Nephron progenitor cell (in vitro differentiated cells): ENCODE measurements around the gene MYDGF.

Experiments used
- DNase-seq: peaks from one replicate; pipeline ENCODE4 v3.0.0; 2021
- H3K27ac Mint-ChIP-seq: 2 replicates; pipeline ENCODE4 v1.8.0; 2021; ENCODE audit warnings: mild to moderate bottlenecking, moderate library complexity, mixed read lengths
- H3K27me3 Mint-ChIP-seq: 2 replicates; pipeline ENCODE4 v1.8.0; 2021; ENCODE audit warnings: mild to moderate bottlenecking, low read depth, mixed read lengths; ENCODE audit not compliant: poor library complexity
- H3K36me3 Mint-ChIP-seq: 2 replicates; pipeline ENCODE4 v1.8.0; 2021; ENCODE audit warnings: low read depth, mixed read lengths
- H3K4me1 Mint-ChIP-seq: 2 replicates; pipeline ENCODE4 v1.8.0; 2021; ENCODE audit warnings: mixed read lengths
- H3K4me3 Mint-ChIP-seq: 2 replicates; pipeline ENCODE4 v1.8.0; 2021; ENCODE audit warnings: mild to moderate bottlenecking, moderate library complexity, mixed read lengths
- H3K9me3 Mint-ChIP-seq: 2 replicates; pipeline ENCODE4 v1.8.0; 2021; ENCODE audit warnings: mild to moderate bottlenecking, moderate library complexity, mixed read lengths
- TF ChIP-seq, protein P1 (sequence below): fragments of 200-600 bp; sonication (generic); IDR thresholded peaks from 2 replicates; pipeline ENCODE4 v1.5.0; 2021; ENCODE audit warnings: antibody characterized with exemption

MYDGF gene

DNA sequence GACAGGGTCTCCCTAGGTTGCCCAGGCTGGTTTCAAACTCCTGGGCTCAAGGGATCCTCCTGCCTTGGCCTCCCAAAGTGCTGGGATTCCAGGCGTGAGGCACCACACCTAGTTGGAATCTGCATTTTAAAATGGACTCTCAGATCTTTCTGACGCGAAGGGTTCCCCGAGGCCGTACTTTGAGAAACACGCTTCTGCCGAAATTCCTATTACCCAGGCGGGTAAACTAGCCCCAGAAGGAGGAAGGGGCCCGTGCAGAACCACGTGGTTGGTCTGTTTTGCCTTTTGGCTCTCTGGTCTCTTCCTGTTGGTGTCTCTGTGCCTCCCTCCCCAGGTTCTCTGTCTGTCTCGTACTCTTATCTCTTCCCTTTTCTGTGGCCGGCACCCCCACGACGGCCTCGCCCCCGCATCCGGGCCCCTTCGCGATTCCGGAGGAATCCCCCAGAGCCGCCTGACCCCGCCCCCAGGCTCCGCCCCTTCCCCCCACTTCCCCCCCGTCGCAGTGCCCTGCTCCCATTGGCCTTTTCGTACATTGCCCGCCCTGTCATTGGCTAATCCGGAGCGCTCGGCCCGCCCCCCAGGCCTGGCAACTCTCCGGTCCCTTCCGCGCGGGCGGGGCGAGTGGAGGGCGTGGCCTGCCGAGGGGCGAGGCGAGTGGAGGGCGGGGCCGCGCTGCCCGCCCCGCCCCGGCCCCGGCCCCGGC is 31.2 kb downstream of the MYDGF start, which contains the start of gene TNFAIP8L1:
Gene TNFAIP8L1, plus strand, starts transcription at position 689 of the 703 bp plus-strand sequence. CDS start 12,354 bp downstream, outside the sequence.
- TF ChIP-seq, protein P1, sequence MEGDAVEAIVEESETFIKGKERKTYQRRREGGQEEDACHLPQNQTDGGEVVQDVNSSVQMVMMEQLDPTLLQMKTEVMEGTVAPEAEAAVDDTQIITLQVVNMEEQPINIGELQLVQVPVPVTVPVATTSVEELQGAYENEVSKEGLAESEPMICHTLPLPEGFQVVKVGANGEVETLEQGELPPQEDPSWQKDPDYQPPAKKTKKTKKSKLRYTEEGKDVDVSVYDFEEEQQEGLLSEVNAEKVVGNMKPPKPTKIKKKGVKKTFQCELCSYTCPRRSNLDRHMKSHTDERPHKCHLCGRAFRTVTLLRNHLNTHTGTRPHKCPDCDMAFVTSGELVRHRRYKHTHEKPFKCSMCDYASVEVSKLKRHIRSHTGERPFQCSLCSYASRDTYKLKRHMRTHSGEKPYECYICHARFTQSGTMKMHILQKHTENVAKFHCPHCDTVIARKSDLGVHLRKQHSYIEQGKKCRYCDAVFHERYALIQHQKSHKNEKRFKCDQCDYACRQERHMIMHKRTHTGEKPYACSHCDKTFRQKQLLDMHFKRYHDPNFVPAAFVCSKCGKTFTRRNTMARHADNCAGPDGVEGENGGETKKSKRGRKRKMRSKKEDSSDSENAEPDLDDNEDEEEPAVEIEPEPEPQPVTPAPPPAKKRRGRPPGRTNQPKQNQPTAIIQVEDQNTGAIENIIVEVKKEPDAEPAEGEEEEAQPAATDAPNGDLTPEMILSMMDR, result no peak
- Mint-ChIP-seq H3K4me3 (peak within 1 kb of the TSS; percentile 92), H3K36me3 (no peaks in the 10 kb centered on the region), H3K27me3 (peaks cover 17% of the 10 kb centered on the region), H3K27ac (peak within 1 kb of the TSS; percentile 72), H3K4me1 (peaks cover 14% of the 10 kb centered on the region), H3K9me3 (no peaks in the 10 kb centered on the region)
- DNase-seq, result peak; percentile 100

DNA sequence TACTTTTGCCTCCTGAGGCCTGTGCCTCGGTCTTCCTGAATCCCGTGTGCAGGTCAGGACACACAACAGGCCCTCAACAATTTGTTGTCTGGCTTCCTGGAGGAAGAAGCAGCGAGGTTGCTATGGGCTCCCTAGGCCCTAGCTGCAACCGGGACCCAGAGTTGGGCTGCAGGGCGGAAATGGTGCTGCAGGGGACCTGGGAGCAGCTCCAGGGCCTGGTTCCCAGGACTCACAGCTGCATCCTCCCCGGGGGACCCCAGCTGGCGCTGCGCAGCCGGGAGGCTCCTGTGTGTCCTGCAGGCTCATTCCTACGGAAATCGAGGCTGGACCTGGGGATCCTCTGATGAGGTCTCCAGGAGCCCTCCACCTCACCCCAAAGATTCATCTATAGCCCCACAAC is 31.8 kb downstream of the MYDGF start:
- H3K4me1 Mint-ChIP-seq, result peaks cover 17% of the 10 kb centered on the region
- peaks cover 17% of the 10 kb centered on the region for H3K27me3 Mint-ChIP-seq
- TF ChIP-seq, protein P1, result no peak
- no peaks in the 10 kb centered on the region for H3K36me3 Mint-ChIP-seq
- H3K4me3 Mint-ChIP-seq, result no peak overlapping the region
- DNase-seq, result no peak
- no peaks in the 10 kb centered on the region for H3K9me3 Mint-ChIP-seq
- H3K27ac Mint-ChIP-seq, result no peak overlapping the region

DNA sequence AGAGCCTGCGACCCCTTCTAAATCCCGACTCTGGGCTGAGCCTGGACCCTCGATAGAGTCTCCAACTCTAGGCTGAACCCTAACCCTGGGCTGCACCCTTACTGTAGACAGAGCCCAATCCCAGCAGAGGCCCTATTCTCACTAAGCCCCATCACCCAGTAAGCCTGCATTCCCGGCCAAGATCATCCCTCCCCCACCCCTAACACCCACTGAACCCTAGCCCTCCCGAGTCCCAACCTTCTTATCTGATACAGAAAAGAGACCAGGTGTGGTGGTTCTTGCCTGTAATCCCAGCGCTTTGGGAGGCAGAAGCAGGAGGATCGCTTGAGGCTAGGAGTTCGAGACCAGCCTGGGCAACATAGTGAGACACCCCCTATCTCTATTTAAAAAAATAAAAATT is 33.4 kb downstream of the MYDGF start:
- Mint-ChIP-seq H3K36me3 (no peaks in the 10 kb centered on the region), H3K27me3 (peaks cover 14% of the 10 kb centered on the region), H3K4me3 (no peak overlapping the region), H3K9me3 (no peaks in the 10 kb centered on the region), H3K27ac (no peak overlapping the region), H3K4me1 (peaks cover 26% of the 10 kb centered on the region)
- TF ChIP-seq, protein P1, result no peak
- DNase-seq, result no peak

DNA sequence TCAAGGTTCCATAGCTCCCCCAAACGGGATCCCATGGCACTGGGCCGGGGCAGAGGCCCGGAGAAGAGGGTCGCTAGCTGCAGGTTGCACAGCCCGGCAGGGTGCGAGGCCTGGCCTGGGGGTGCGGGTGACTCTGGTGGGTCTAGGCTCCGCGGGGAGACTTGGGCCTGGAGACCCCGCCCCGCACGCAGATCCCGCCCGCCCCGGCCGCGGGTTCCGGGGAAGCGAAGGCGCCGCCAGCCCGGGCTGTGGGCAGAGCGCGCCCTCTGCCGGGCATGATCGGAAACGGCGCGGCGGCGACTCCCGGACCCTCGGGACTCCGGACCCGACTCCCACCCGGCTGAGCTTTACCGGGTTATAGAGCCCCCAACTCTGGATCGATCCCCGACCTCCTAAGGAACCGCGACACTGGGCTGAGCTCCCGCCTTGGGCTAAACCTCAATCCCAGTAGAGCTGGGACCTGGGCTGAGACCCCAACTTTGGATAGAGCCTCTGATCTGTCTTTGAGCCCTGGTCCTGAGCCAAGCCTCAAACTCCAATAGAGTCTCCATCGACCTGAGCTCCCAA is 33.9 kb downstream of the MYDGF start:
- DNase-seq, result peak; percentile 93
- Mint-ChIP-seq H3K36me3 (no peaks in the 10 kb centered on the region), H3K4me3 (peak overlapping the region; percentile 69), H3K9me3 (no peaks in the 10 kb centered on the region), H3K4me1 (peaks cover 27% of the 10 kb centered on the region), H3K27ac (no peak overlapping the region), H3K27me3 (peaks cover 14% of the 10 kb centered on the region)
- TF ChIP-seq, protein P1, result peak; percentile 91

DNA sequence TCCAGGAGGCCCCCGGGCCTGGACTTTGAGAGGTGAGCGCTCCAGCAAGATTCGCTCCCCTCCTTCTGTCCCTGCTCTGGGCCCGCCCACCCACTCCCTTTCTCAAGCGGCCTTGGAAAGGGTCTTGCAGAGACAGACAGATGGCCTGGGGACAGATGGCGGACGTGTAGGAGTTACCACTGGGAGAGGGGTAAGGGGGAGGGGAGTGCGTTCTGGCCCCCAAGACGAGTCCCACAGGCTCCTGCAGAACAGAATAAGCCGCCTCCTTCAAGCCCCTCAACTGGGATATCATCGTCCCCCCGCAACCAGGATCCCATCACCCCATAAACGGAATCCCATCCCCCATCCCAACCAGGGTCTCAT is 34.4 kb downstream of the MYDGF start:
- Mint-ChIP-seq H3K27me3 (peaks cover 14% of the 10 kb centered on the region), H3K9me3 (no peaks in the 10 kb centered on the region), H3K27ac (no peak overlapping the region), H3K4me1 (peaks cover 27% of the 10 kb centered on the region), H3K4me3 (peak overlapping the region; percentile 69), H3K36me3 (no peaks in the 10 kb centered on the region)
- peak; percentile 34 for DNase-seq
- TF ChIP-seq, protein P1, result no peak
